H1 (cell line): ENCODE data around the gene GAPDHS. TPM values are rescaled to one million over a fixed set of nuclear protein-coding genes. Genes with fewer than 3 reads are reported as not detected.

ENCODE experiments used
- USF2 ChIP-seq: IDR thresholded peaks from 2 replicates; pipeline ENCODE4 v1.6.1; 2011; ENCODE audit warnings: low read length, improper control_type of control experiment
- polyA plus RNA-seq, 7 experiments: library from polyadenylated mRNA; depleted of rRNA in 3 of 7; stranded (reverse) in 5 of 7; unstranded in 2 of 7; fragments of >200 nt in 5 of 7; fragments of 200-250 nt in 2 of 7; gene quantifications; 1 replicate in 5 of 7; 2 replicates in 1 of 7; 4 replicates in 1 of 7; pipeline versions ENCODE4 v1.2.1 to v1.2.3, GENCODE V29; 2011 to 2013; ENCODE audit warnings: missing spikeins in 2 of 7, mixed read lengths in 2 of 7
- total RNA-seq: library from RNA; stranded (reverse); fragmentation: NEBNext Ultra II Directional; extraction: Animal tissue kit (Norgen Biotek cat#: 25700); gene quantifications from 2 replicates; pipeline ENCODE4 v1.2.1, GENCODE V29; 2021

Gene GAPDHS
- total and polyA plus RNA-seq, 2 of the 8 experiments (the other 6 are each of a cell fraction or from before 2014, with no cell fraction given): 0.26 TPM; not detected in 1

- TF ChIP-seq USF2: no peak
Measured at GRCh38 chr19:35587321-35587720, 54.1 kb downstream of the GAPDHS start (continued).
